ENCODE measurements around the gene PAQR7. TPM values are rescaled to one million over a fixed set of nuclear protein-coding genes. Genes with fewer than 3 reads are reported as not detected.
A peak's percentile ranks its signal among the peaks of the same experiment; 100 is the strongest.
"Not testable (repeated sequence)": the region's sequence is repeated elsewhere in the genome, so short reads cannot be mapped to it uniquely, and the experiment has no call there.

The PAQR7 gene
- total RNA-seq, 1 experiment from 2014 or later: 5.7 TPM

- no peak for DNase-seq (ENCODE audit: low spot score)
Measured at GRCh38 chr1:25847929-25848328, 27.6 kb downstream of the PAQR7 start.

- no peak for DNase-seq (ENCODE audit: low spot score)
Measured at GRCh38 chr1:25845664-25846063, 29.8 kb downstream of the PAQR7 start.

GRCh38 chr1:25844536-25845337 lies 30.8 kb downstream of the PAQR7 start:
- DNase-seq (ENCODE audit: low spot score): no peak

GRCh38 chr1:25843483-25843882 lies 32.0 kb downstream of the PAQR7 start:
- no peak for DNase-seq (ENCODE audit: low spot score)

GRCh38 chr1:25839808-25840207 lies 35.7 kb downstream of the PAQR7 start:
- DNase-seq (ENCODE audit: low spot score): not testable (repeated sequence)

- peak; percentile 59 for DNase-seq (ENCODE audit: low spot score)
Measured at GRCh38 chr1:25837262-25837875, 38.1 kb downstream of the PAQR7 start.

GRCh38 chr1:25836695-25837094 lies 38.8 kb downstream of the PAQR7 start:
- DNase-seq (ENCODE audit: low spot score): no peak

- DNase-seq (ENCODE audit: low spot score): no peak
Measured at GRCh38 chr1:25834894-25835293, 40.6 kb downstream of the PAQR7 start.

- no peak for DNase-seq (ENCODE audit: low spot score)
Measured at GRCh38 chr1:25833158-25833557, 42.4 kb downstream of the PAQR7 start.

GRCh38 chr1:25832336-25833037 lies 43.0 kb downstream of the PAQR7 start:
- DNase-seq (ENCODE audit: low spot score): no peak

GRCh38 chr1:25831569-25832196 lies 43.8 kb downstream of the PAQR7 start:
- DNase-seq (ENCODE audit: low spot score): no peak

GRCh38 chr1:25829046-25829445 lies 46.5 kb downstream of the PAQR7 start:
- no peak for DNase-seq (ENCODE audit: low spot score)

- DNase-seq (ENCODE audit: low spot score): no peak
Measured at GRCh38 chr1:25828491-25828890, 47.0 kb downstream of the PAQR7 start.

- no peak for DNase-seq (ENCODE audit: low spot score)
Measured at GRCh38 chr1:25826571-25826970, 48.9 kb downstream of the PAQR7 start.

GRCh38 chr1:25825605-25826004 lies 49.9 kb downstream of the PAQR7 start:
- no peak for DNase-seq (ENCODE audit: low spot score)

- no peak for DNase-seq (ENCODE audit: low spot score)
Measured at GRCh38 chr1:25821630-25822091, 53.8 kb downstream of the PAQR7 start.

- DNase-seq (ENCODE audit: low spot score): no peak
Measured at GRCh38 chr1:25821112-25821476, 54.4 kb downstream of the PAQR7 start.

- peak; percentile 54 for DNase-seq (ENCODE audit: low spot score)
Measured at GRCh38 chr1:25820247-25821111, 55.0 kb downstream of the PAQR7 start.

GRCh38 chr1:25819491-25820246 lies 55.8 kb downstream of the PAQR7 start, which contains the start of gene MTFR1L:
Gene MTFR1L (plus strand): TSS chr1:25819954. CDS start chr1:25823105, 3,151 bp downstream.
- DNase-seq (ENCODE audit: low spot score): peak; percentile 87

GRCh38 chr1:25818569-25818968 lies 56.9 kb downstream of the PAQR7 start:
- DNase-seq (ENCODE audit: low spot score): no peak
